MCF 10A (cell line): ENCODE results near the gene HOXB7. TPM values are rescaled to one million over a fixed set of nuclear protein-coding genes. Genes with fewer than 3 reads are reported as not detected.

Source experiments
- BruUV-seq: library from RNA; stranded (reverse); fragments of 400-500 nt; replicated peaks from 2 replicates; lab custom pipeline; 2021; lab: Mats Ljungman, UMichigan
- CTCF ChIA-PET: fragments of 300-600 bp; sonication (Branson Sonifier 250); formaldehyde crosslinking; extraction: SDS; loops from one replicate; lab custom pipeline; 2021; ENCODE audit warnings: antibody characterized with exemption, inconsistent platforms; lab: Yijun Ruan, JAX
- POLR2A ChIA-PET: fragments of 300-600, 350-650 bp; sonication (Branson Sonifier 250); formaldehyde crosslinking; extraction: SDS; loops from one replicate; lab custom pipeline; 2020; ENCODE audit warnings: antibody characterized with exemption, inconsistent platforms; lab: Yijun Ruan, JAX
- DNase-seq: peaks from one replicate; pipeline ENCODE4 v3.0.0-alpha.2; 2018; ENCODE audit not compliant: unreplicated experiment
- H3K27ac Mint-ChIP-seq: one replicate; pipeline ENCODE4 v1.8.0; 2022; ENCODE audit warnings: mild to moderate bottlenecking, low read depth, mixed read lengths; ENCODE audit not compliant: unreplicated experiment
- H3K27me3 Mint-ChIP-seq: one replicate; pipeline ENCODE4 v1.8.0; 2022; ENCODE audit warnings: mixed read lengths; ENCODE audit not compliant: insufficient read depth, unreplicated experiment
- H3K36me3 Mint-ChIP-seq: one replicate; pipeline ENCODE4 v1.8.0; 2022; ENCODE audit warnings: mild to moderate bottlenecking, moderate library complexity, mixed read lengths; ENCODE audit not compliant: insufficient read depth, unreplicated experiment
- H3K4me1 Mint-ChIP-seq: one replicate; pipeline ENCODE4 v1.8.0; 2022; ENCODE audit warnings: mixed read lengths; ENCODE audit not compliant: insufficient read depth, unreplicated experiment
- H3K4me3 Mint-ChIP-seq: one replicate; pipeline ENCODE4 v1.8.0; 2022; ENCODE audit warnings: mild to moderate bottlenecking, moderate library complexity, mixed read lengths; ENCODE audit not compliant: unreplicated experiment
- H3K9me3 Mint-ChIP-seq: one replicate; pipeline ENCODE4 v1.8.0; 2022; ENCODE audit warnings: mixed read lengths; ENCODE audit not compliant: unreplicated experiment
- intact Hi-C: fragments of 100-400 bp; cut with micrococcal nuclease; formaldehyde crosslinking; loops from 2 replicates; pipeline ENCODE4 v1.14.1; 2022
- total RNA-seq: library from RNA; stranded (reverse); gene quantifications from 2 replicates; pipeline ENCODE4 v1.2.3, GENCODE V29; 2022
- TF ChIP-seq, protein P1 (sequence below): fragments of 200-600 bp; IDR thresholded peaks from one replicate; pipeline ENCODE4 v1.8.0; 2022; ENCODE audit warnings: antibody characterized with exemption, mild to moderate bottlenecking; ENCODE audit not compliant: unreplicated experiment

The HOXB7 gene
- total RNA-seq, 1 experiment from 2014 or later: not detected

DNA sequence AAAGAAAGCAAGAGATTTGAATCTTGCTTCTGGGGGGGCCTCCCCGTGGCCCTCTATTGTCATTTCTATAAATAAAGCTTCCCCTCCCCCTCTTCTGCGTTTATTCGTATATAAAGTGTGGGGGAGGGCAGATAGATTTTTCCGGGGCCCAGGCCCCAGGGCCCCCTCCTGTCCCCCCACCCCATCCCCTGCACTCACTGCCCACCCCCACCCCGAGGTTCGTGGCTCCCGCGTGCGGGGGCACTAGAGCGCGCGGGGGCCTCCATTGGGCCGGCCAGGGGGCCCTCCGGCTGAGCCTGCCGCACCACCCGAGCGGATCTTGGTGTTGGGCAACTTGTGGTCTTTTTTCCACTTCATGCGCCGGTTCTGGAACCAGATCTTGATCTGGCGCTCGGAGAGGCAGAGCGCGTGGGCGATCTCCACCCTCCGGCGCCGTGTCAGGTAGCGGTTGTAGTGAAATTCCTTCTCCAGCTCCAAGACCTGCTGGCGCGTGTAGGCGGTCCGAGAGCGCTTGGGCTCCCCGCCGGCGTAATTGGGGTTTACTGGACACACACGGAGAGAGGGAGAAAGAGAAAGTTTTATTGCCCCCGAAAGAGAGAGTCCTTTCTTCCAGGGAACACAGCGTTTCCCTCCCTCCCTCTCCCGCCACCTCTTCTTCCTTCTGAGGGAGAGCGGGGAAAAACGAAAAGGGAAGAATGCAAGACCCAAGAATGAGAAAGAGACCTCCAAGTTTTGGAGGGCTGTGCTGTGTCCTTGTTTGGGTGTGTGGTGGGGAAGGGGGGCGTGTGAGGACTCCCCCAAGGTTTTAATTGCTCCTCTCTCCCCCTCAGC is 34.1 kb downstream of the HOXB7 start:
- H3K27me3 Mint-ChIP-seq: peaks cover 22% of the 10 kb centered on the region
- no peaks in the 10 kb centered on the region for H3K36me3 Mint-ChIP-seq
- POLR2A ChIA-PET: interaction anchor here (0.8 kb wide), 1 partner anchor 30 kb away, joined by 3 read pairs; no protein-coding TSS in a partner anchor
- no peaks in the 10 kb centered on the region for H3K9me3 Mint-ChIP-seq
- H3K27ac Mint-ChIP-seq: no peak overlapping the region
- peak; percentile 66 for DNase-seq
- intact Hi-C loops: no loop called here
- H3K4me1 Mint-ChIP-seq: peaks cover 8% of the 10 kb centered on the region
- TF ChIP-seq, protein P1, sequence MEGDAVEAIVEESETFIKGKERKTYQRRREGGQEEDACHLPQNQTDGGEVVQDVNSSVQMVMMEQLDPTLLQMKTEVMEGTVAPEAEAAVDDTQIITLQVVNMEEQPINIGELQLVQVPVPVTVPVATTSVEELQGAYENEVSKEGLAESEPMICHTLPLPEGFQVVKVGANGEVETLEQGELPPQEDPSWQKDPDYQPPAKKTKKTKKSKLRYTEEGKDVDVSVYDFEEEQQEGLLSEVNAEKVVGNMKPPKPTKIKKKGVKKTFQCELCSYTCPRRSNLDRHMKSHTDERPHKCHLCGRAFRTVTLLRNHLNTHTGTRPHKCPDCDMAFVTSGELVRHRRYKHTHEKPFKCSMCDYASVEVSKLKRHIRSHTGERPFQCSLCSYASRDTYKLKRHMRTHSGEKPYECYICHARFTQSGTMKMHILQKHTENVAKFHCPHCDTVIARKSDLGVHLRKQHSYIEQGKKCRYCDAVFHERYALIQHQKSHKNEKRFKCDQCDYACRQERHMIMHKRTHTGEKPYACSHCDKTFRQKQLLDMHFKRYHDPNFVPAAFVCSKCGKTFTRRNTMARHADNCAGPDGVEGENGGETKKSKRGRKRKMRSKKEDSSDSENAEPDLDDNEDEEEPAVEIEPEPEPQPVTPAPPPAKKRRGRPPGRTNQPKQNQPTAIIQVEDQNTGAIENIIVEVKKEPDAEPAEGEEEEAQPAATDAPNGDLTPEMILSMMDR: no peak
- no TSS peak for BruUV-seq
- CTCF ChIA-PET: interaction anchor here (0.6 to 1.1 kb wide), 3 partner anchors 16 to 102 kb away, joined by 3 to 4 read pairs (median 3); no protein-coding TSS in a partner anchor
- peak overlapping the region; percentile 72 for H3K4me3 Mint-ChIP-seq

DNA sequence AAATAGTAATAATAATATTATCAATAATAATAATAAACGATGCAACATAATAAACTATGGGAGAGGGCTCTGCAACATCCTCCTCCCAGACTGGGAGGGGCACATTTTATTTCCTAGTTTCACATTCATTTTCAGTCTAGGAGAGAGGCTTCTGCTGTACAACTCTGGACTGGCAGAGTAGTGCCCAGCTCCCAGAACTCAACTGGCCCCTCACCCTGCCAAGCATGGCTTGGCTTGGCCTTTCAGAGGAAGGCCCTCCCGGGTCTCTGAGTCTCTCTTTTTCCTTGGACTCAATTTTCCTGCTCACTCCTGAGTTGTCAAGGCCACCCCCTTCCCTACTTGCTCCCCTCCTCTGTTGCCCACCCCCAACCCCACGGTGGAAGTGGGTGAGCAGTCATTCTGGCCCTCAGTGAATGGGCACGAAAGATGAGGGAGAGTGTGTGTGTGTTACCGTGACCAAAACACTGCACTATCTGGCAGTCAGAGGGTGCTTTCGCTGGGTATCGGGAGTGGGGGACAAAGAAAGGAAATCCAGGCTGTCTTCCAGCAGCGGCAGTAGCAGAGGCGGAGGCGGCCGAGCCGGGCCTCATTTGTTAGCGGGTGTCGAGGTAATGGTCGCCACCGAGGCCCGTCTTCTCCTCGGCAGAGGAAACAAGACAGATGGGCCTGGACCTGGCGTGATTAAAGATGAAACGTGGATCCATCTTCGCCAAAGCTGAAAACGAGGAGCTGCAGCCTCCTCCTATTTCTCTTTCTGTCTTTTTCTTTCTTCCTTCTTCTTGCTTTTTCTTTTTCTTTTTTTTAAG is 34.9 kb downstream of the HOXB7 start:
- Mint-ChIP-seq H3K27ac (no peak overlapping the region), H3K9me3 (no peaks in the 10 kb centered on the region), H3K4me3 (no peak overlapping the region), H3K36me3 (no peaks in the 10 kb centered on the region), H3K27me3 (peaks cover 22% of the 10 kb centered on the region), H3K4me1 (peaks cover 8% of the 10 kb centered on the region)
- ChIA-PET POLR2A (no interaction called here), CTCF (interaction anchor here (0.6 kb wide), 1 partner anchor 103 kb away, joined by 3 read pairs; no protein-coding TSS in a partner anchor)
- no peak for DNase-seq
- no TSS peak for BruUV-seq
- TF ChIP-seq, protein P1: no peak
- intact Hi-C loops: no loop called here

DNA sequence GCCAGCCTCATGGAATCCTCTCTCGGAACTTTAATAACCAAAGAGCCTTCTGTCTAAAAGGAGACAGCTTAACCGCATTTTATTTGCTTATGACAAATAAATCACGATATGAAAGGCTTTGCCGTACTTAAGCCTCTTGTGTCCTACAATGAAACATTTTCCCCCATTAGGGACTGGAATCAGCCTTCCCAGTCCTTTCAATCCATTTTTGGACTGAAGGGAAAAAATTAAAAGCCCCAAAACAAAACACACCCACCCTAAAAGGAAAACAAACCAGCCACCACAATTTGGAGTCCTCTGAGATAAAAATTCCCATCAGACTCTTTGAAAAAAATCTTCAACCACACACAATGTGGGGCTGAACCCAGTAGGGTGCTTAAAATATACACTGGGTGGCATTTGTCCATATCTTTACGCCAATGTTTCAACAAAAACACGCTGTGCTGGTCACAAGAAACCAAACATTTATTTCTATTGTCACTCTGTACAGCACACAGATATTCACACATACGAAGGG is 35.7 kb downstream of the HOXB7 start:
- no peak for DNase-seq
- Mint-ChIP-seq H3K27me3 (peaks cover 21% of the 10 kb centered on the region), H3K4me1 (peaks cover 8% of the 10 kb centered on the region), H3K27ac (no peak overlapping the region), H3K4me3 (no peak overlapping the region), H3K36me3 (no peaks in the 10 kb centered on the region), H3K9me3 (no peaks in the 10 kb centered on the region)
- BruUV-seq: no TSS peak
- ChIA-PET CTCF (interaction anchor here (0.6 to 0.7 kb wide), 2 partner anchors 21 to 28 kb away, joined by 3 to 6 read pairs; no protein-coding TSS in a partner anchor), POLR2A (interaction anchor here (0.7 kb wide), 1 partner anchor 346 kb away, joined by 3 read pairs; no protein-coding TSS in a partner anchor)
- intact Hi-C loops: no loop called here
- TF ChIP-seq, protein P1: no peak
